Fibroblast of lung (primary cell): ENCODE results near the gene ANKRD40. TPM values are rescaled to one million over a fixed set of nuclear protein-coding genes. Genes with fewer than 3 reads are reported as not detected.
"Not testable (repeated sequence)": the region's sequence is repeated elsewhere in the genome, so short reads cannot be mapped to it uniquely, and the experiment has no call there.

Experiments used
- DNase-seq, 2 donors: peaks; one replicate each; pipeline versions ENCODE4 v3.0.0 to v3.0.0-alpha.2; 2010; ENCODE audit warnings: low read depth in 2 of 2
- H2AFZ ChIP-seq: 2 replicates; pipeline ENCODE4 v1.5.1; 2012; ENCODE audit warnings: low read length, control low read depth, inconsistent platforms
- H3K27ac ChIP-seq: 2 replicates; pipeline ENCODE4 v1.5.1; 2011; ENCODE audit warnings: low read length, control low read depth; ENCODE audit not compliant: insufficient read depth
- H3K27me3 ChIP-seq: 2 replicates; pipeline ENCODE4 v1.5.1; 2011; ENCODE audit warnings: mild to moderate bottlenecking, low read length; ENCODE audit not compliant: control insufficient read depth, insufficient read depth
- H3K36me3 ChIP-seq: 2 replicates; pipeline ENCODE4 v1.5.1; 2011; ENCODE audit warnings: low read length; ENCODE audit not compliant: control insufficient read depth, insufficient read depth
- H3K4me1 ChIP-seq: 2 replicates; pipeline ENCODE4 v1.5.1; 2011; ENCODE audit warnings: low read length; ENCODE audit not compliant: control insufficient read depth, insufficient read depth; ENCODE audit errors: extremely low read depth
- H3K4me2 ChIP-seq: 2 replicates; pipeline ENCODE4 v1.5.1; 2011; ENCODE audit warnings: low read length, control low read depth; ENCODE audit not compliant: insufficient read depth; ENCODE audit errors: extremely low read depth
- H3K4me3 ChIP-seq, 4 experiments: fragments of 200-600 bp in 1 of 4; sonication (generic) in 1 of 4; replicated peaks in 1 of 4; 2 replicates each; pipeline ENCODE4 v1.5.1; 2011 to 2016; ENCODE audit warnings: low read length in 4 of 4, low read depth in 3 of 4, mild to moderate bottlenecking in 3 of 4, control low read depth in 2 of 4, inconsistent platforms in 1 of 4, mixed read lengths in 1 of 4; ENCODE audit not compliant: insufficient read depth in 1 of 4; ENCODE audit errors: control extremely low read depth in 1 of 4
- H3K79me2 ChIP-seq: 2 replicates; pipeline ENCODE4 v1.5.1; 2012; ENCODE audit warnings: mild to moderate bottlenecking, low read length, inconsistent platforms; ENCODE audit not compliant: control insufficient read depth, insufficient read depth
- H3K9ac ChIP-seq: 2 replicates; pipeline ENCODE4 v1.5.1; 2011; ENCODE audit warnings: mild to moderate bottlenecking, low read length, control low read depth; ENCODE audit not compliant: insufficient read depth
- H3K9me3 ChIP-seq: 2 replicates; pipeline ENCODE4 v1.5.1; 2012; ENCODE audit warnings: low read depth, low read length; ENCODE audit not compliant: control insufficient read depth, insufficient read depth
- H4K20me1 ChIP-seq: 2 replicates; pipeline ENCODE4 v1.5.1; 2011; ENCODE audit warnings: low read length; ENCODE audit not compliant: control insufficient read depth, insufficient read depth; ENCODE audit errors: extremely low read depth
- EZH2 ChIP-seq: IDR thresholded peaks from 2 replicates; pipeline ENCODE4 v1.5.1; 2012; ENCODE audit warnings: low read length, control low read depth, mild to moderate bottlenecking; ENCODE audit errors: missing control alignments
- polyA plus RNA-seq, 2 donors: library from polyadenylated mRNA; depleted of rRNA in 1 of 2; stranded (reverse) in 1 of 2; unstranded in 1 of 2; fragments of >200 nt; gene quantifications; 2 replicates each; pipeline ENCODE4 v1.2.1, GENCODE V29; 2011 to 2012; ENCODE audit warnings: missing spikeins in 1 of 2
- total RNA-seq: library from RNA; depleted of rRNA; stranded (reverse); fragments of >200 nt; gene quantifications from 2 replicates; pipeline ENCODE4 v1.2.1, GENCODE V29; 2014
- TF ChIP-seq, protein P1 (sequence below), 2 donors: IDR thresholded peaks in 1 of 2; conservative IDR thresholded peaks in 1 of 2; 1 replicate in 1 of 2; 2 replicates in 1 of 2; pipeline ENCODE4 v1.5.1; 2011 to 2012; ENCODE audit warnings: low read length in 2 of 2, control low read depth in 1 of 2, inconsistent platforms in 1 of 2, low read depth in 1 of 2, mild to moderate bottlenecking in 1 of 2

Gene ANKRD40
- total and polyA plus RNA-seq, 2 donors (not counting 1 experiment from before 2014, with no cell fraction given) = 34.5 to 59.9 TPM

- peaks cover 98% of the 10 kb centered on the region for H3K79me2 ChIP-seq
- no peak overlapping the region for H3K27ac ChIP-seq
- no peaks in the 10 kb centered on the region for H3K36me3 ChIP-seq
- no peak for DNase-seq
- no peak overlapping the region for H3K4me3 ChIP-seq
- H4K20me1 ChIP-seq = peaks cover 3% of the 10 kb centered on the region
- no peak overlapping the region for H3K4me2 ChIP-seq
- no peaks in the 10 kb centered on the region for H3K9me3 ChIP-seq
- H2AFZ ChIP-seq = no peak overlapping the region
- TF ChIP-seq, protein P1, sequence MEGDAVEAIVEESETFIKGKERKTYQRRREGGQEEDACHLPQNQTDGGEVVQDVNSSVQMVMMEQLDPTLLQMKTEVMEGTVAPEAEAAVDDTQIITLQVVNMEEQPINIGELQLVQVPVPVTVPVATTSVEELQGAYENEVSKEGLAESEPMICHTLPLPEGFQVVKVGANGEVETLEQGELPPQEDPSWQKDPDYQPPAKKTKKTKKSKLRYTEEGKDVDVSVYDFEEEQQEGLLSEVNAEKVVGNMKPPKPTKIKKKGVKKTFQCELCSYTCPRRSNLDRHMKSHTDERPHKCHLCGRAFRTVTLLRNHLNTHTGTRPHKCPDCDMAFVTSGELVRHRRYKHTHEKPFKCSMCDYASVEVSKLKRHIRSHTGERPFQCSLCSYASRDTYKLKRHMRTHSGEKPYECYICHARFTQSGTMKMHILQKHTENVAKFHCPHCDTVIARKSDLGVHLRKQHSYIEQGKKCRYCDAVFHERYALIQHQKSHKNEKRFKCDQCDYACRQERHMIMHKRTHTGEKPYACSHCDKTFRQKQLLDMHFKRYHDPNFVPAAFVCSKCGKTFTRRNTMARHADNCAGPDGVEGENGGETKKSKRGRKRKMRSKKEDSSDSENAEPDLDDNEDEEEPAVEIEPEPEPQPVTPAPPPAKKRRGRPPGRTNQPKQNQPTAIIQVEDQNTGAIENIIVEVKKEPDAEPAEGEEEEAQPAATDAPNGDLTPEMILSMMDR (conservative IDR thresholded peaks at IDR 0.05 in 1 of 2, IDR thresholded peaks at IDR 0.05 in 1 of 2; ENCODE audit: low read depth in 1 of 2, low read length in 2 of 2) = no peak
- no peak for TF ChIP-seq EZH2
- H3K27me3 ChIP-seq = no peaks in the 10 kb centered on the region
- peaks cover 7% of the 10 kb centered on the region for H3K4me1 ChIP-seq
- H3K9ac ChIP-seq = no peak overlapping the region
Measured at GRCh38 chr17:50728112-50728429, 20.4 kb upstream of the ANKRD40 start.

DNA sequence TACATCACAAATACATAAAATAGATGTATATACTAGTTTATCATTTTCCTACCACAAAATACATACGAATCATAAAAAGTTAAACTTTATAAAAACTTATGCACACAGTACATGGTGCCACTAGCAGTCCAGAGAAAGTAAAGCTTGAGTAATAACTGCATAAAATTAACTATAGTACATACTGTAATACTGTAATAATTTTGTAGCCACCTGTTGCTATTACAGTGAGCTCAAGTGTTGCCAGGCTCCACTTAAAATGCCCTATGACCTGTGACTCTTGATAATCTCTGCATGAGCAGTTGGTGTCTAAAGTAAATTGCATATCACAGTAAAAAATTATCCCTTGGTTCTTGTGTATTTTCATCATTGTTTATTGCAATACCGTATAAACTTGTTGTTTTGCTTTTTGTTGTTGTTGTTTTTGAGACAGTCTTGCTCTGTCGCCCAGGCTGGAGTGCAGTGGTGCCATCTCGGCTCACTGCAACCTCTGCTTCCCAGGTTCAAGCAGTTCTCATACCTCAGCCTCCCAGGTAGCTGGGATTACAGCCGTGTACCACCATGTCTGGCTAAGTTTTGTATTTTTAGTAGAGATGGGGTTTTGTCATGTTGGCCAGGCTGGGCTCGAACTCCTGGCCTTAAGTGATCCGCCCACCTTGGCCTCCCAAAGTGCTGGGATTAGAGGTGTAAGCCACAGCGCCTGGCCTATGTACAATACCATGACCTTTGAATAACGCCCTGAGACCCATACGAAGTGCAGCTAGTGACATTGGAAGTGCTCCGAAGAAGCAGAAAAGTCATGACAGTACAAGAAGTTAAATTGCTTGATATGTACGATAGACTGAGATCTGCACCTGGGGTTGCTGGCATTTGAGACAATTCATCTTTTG, 18.3 kb upstream of the ANKRD40 start:
- Histone ChIP-seq H3K27ac (no peak overlapping the region), H4K20me1 (peaks cover 7% of the 10 kb centered on the region), H3K27me3 (no peaks in the 10 kb centered on the region), H3K4me2 (no peak overlapping the region), H3K9me3 (no peaks in the 10 kb centered on the region), H3K9ac (no peak overlapping the region), H2AFZ (no peak overlapping the region), H3K36me3 (no peaks in the 10 kb centered on the region), H3K79me2 (peaks cover 98% of the 10 kb centered on the region), H3K4me3 (no peak overlapping the region), H3K4me1 (peaks cover 13% of the 10 kb centered on the region)
- no peak for DNase-seq
- TF ChIP-seq, protein P1 (conservative IDR thresholded peaks at IDR 0.05 in 1 of 2, IDR thresholded peaks at IDR 0.05 in 1 of 2; ENCODE audit: low read depth in 1 of 2, low read length in 2 of 2) = no peak
- TF ChIP-seq EZH2 = no peak

- H4K20me1 ChIP-seq = peaks cover 11% of the 10 kb centered on the region
- not testable (repeated sequence) for DNase-seq, H3K36me3 ChIP-seq, H3K27ac ChIP-seq, H3K9ac ChIP-seq, H3K4me3 ChIP-seq, H2AFZ ChIP-seq, H3K4me1 ChIP-seq, H3K9me3 ChIP-seq, H3K4me2 ChIP-seq, H3K27me3 ChIP-seq
- H3K79me2 ChIP-seq = peaks cover 100% of the 10 kb centered on the region
Measured at GRCh38 chr17:50724622-50725021, 16.9 kb upstream of the ANKRD40 start.
